A549 (cell line): ENCODE results near the gene CS.

Experiments used
- CBX8 ChIP-seq: fragments of 200-600 bp; sonication (generic); IDR thresholded peaks from 2 replicates; pipeline ENCODE4 v1.6.1; 2016
- MYC ChIP-seq: IDR thresholded peaks from 2 replicates; pipeline ENCODE4 v1.6.1; 2012; ENCODE audit warnings: mild to moderate bottlenecking, inconsistent platforms, low read length, improper control_type of control experiment, borderline replicate concordance
- NFE2L2 ChIP-seq: fragments of 150-350 bp; conservative IDR thresholded peaks from 2 replicates; pipeline ENCODE4 v1.6.1; 2014; ENCODE audit warnings: low read length
- SMC3 ChIP-seq: fragments of >200 bp; sonication (Bioruptor Twin); formaldehyde crosslinking; IDR thresholded peaks from 3 replicates; pipeline ENCODE4 v1.6.1; 2018; ENCODE audit warnings: inconsistent platforms
- TF ChIP-seq, protein P1 (sequence below): fragments of >200 bp; sonication (Bioruptor Twin); formaldehyde crosslinking; IDR thresholded peaks from 3 replicates; pipeline ENCODE4 v1.5.1; 2016

DNA sequence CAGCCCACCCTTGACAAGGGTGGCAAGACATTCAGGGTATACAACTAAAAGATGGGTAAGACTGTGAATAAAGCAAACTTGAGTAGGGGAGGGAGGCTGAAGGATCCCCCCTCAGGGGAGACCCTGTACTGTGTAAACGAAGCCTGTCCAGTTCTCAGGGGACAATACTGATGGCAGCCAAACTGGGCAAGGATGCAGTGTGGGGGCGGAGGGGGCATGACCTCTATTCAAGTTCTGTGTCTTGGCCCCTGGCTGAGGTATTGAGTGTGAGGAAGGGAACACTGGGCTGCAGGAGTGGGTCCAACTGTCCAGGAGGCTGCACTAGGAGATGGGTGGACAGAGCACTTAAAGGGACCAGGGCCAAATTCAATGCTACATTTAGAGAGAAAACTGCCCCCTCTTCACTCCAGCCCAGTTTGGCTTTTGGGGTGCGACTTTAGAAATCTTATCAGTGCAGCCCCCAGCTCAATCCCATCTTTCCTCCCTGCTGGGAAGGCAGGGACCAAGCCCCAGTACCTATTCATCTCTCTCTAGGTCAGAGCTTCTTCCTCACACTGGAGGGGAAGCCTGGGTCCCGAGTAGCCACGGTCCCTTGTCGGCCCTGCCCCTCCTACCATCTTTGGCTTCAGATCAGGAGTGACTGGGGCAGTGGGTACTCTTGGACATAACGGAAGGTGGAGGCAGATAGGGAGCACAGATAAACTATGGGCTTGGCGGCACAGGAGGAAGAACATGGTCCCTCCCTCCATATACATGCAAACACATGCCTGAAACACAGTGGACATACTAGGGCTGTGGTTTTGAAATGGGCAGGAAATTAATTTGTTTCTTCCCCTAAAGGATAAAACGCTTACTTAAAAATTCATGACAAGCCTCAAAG lies 58.5 kb downstream of the CS start:
- TF ChIP-seq MYC = no peak
- TF ChIP-seq, protein P1, sequence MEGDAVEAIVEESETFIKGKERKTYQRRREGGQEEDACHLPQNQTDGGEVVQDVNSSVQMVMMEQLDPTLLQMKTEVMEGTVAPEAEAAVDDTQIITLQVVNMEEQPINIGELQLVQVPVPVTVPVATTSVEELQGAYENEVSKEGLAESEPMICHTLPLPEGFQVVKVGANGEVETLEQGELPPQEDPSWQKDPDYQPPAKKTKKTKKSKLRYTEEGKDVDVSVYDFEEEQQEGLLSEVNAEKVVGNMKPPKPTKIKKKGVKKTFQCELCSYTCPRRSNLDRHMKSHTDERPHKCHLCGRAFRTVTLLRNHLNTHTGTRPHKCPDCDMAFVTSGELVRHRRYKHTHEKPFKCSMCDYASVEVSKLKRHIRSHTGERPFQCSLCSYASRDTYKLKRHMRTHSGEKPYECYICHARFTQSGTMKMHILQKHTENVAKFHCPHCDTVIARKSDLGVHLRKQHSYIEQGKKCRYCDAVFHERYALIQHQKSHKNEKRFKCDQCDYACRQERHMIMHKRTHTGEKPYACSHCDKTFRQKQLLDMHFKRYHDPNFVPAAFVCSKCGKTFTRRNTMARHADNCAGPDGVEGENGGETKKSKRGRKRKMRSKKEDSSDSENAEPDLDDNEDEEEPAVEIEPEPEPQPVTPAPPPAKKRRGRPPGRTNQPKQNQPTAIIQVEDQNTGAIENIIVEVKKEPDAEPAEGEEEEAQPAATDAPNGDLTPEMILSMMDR = no peak
- no peak for TF ChIP-seq NFE2L2
- no peak for TF ChIP-seq SMC3
- no peak for TF ChIP-seq CBX8
